Neural progenitor cell (in vitro differentiated cells): ENCODE data around the gene PAFAH2. TPM values are rescaled to one million over a fixed set of nuclear protein-coding genes. Genes with fewer than 3 reads are reported as not detected.

Experiments used
- DNase-seq: peaks from one replicate; pipeline ENCODE4 v3.0.0-alpha.2; 2016; ENCODE audit warnings: low spot score
- H2AFZ ChIP-seq: fragments of 200-600 bp; sonication (generic); replicated peaks from 2 replicates; pipeline ENCODE4 v1.6.1; 2016; ENCODE audit warnings: antibody characterized with exemption
- H3F3A ChIP-seq: fragments of 200-600 bp; sonication (generic); 2 replicates; pipeline ENCODE4 v1.6.1; 2016; ENCODE audit warnings: antibody characterized with exemption, low read depth
- H3K27ac ChIP-seq: fragments of 200-600 bp; sonication (generic); 2 replicates; pipeline ENCODE4 v1.5.1; 2016; ENCODE audit warnings: mild to moderate bottlenecking
- H3K27me3 ChIP-seq: fragments of 200-600 bp; sonication (generic); 2 replicates; pipeline ENCODE4 v1.6.1; 2016; ENCODE audit warnings: mild to moderate bottlenecking, moderate library complexity
- H3K36me3 ChIP-seq: fragments of 200-600 bp; sonication (generic); 2 replicates; pipeline ENCODE4 v1.5.1; 2016
- H3K4me1 ChIP-seq: fragments of 200-600 bp; sonication (generic); 2 replicates; pipeline ENCODE4 v1.6.1; 2016; ENCODE audit warnings: mixed run types
- H3K4me2 ChIP-seq: fragments of 200-600 bp; sonication (generic); 2 replicates; pipeline ENCODE4 v1.6.1; 2016
- H3K4me3 ChIP-seq: fragments of 200-600 bp; sonication (generic); 2 replicates; pipeline ENCODE4 v1.5.1; 2016
- H3K79me2 ChIP-seq: fragments of 200-600 bp; sonication (generic); 2 replicates; pipeline ENCODE4 v1.6.1; 2016; ENCODE audit warnings: low read depth
- H3K9ac ChIP-seq: fragments of 200-600 bp; sonication (generic); 2 replicates; pipeline ENCODE4 v1.6.1; 2016
- H3K9me3 ChIP-seq: fragments of 200-600 bp; sonication (generic); 2 replicates; pipeline ENCODE4 v1.5.1; 2016; ENCODE audit warnings: low read depth
- H4K20me1 ChIP-seq: fragments of 200-600 bp; sonication (generic); 2 replicates; pipeline ENCODE4 v1.6.1; 2016; ENCODE audit warnings: low read depth
- H3K27ac Mint-ChIP-seq: 3 replicates; pipeline ENCODE4 v1.8.0; 2021; ENCODE audit warnings: mixed read lengths
- H3K27me3 Mint-ChIP-seq: 2 replicates; pipeline ENCODE4 v1.8.0; 2022; ENCODE audit warnings: low read depth, mild to moderate bottlenecking, inconsistent platforms, moderate library complexity, mixed read lengths; ENCODE audit not compliant: insufficient read depth
- H3K36me3 Mint-ChIP-seq: 3 replicates; pipeline ENCODE4 v1.8.0; 2021; ENCODE audit warnings: mixed read lengths
- H3K4me1 Mint-ChIP-seq: 3 replicates; pipeline ENCODE4 v1.8.0; 2021; ENCODE audit warnings: mixed read lengths
- H3K4me3 Mint-ChIP-seq: 3 replicates; pipeline ENCODE4 v1.8.0; 2021; ENCODE audit warnings: mild to moderate bottlenecking, moderate library complexity, mixed read lengths
- H3K9me3 Mint-ChIP-seq: 3 replicates; pipeline ENCODE4 v1.8.0; 2020; ENCODE audit warnings: mixed read lengths
- CTCF ChIP-seq: fragments of 200-600 bp; sonication (generic); IDR thresholded peaks from 2 replicates; pipeline ENCODE4 v1.5.1; 2017; ENCODE audit warnings: antibody characterized with exemption, mild to moderate bottlenecking
- EZH2 ChIP-seq: fragments of 200-600 bp; sonication (generic); IDR thresholded peaks from 2 replicates; pipeline ENCODE4 v1.6.1; 2017; ENCODE audit warnings: antibody characterized with exemption, mild to moderate bottlenecking, moderate library complexity
- EZH2phosphoT487 ChIP-seq: fragments of 200-600 bp; sonication (generic); IDR thresholded peaks from 2 replicates; pipeline ENCODE4 v1.6.1; 2017; ENCODE audit warnings: antibody characterized with exemption
- total RNA-seq: library from RNA; depleted of rRNA; stranded (reverse); fragments of >200 nt; gene quantifications from 2 replicates; pipeline ENCODE4 v1.2.3, GENCODE V29; 2015; ENCODE audit warnings: low replicate concordance

The PAFAH2 gene
- total RNA-seq, 1 donor from 2014 or later: 18.2 TPM

- no peak overlapping the region for H3K9ac ChIP-seq
- H3K36me3 Mint-ChIP-seq: peaks cover 30% of the 10 kb centered on the region
- TF ChIP-seq EZH2: no peak
- TF ChIP-seq EZH2phosphoT487: no peak
- no peak for TF ChIP-seq CTCF
- no peaks in the 10 kb centered on the region for H3K27me3 ChIP-seq
- peaks cover 13% of the 10 kb centered on the region for H3K4me1 Mint-ChIP-seq
- H3K27me3 Mint-ChIP-seq: no peaks in the 10 kb centered on the region
- no peaks in the 10 kb centered on the region for H3K79me2 ChIP-seq
- no peak for DNase-seq
- H3K4me2 ChIP-seq: no peak overlapping the region
- no peak overlapping the region for H3K4me3 ChIP-seq
- H3K27ac Mint-ChIP-seq: no peak overlapping the region
- no peaks in the 10 kb centered on the region for H3K9me3 ChIP-seq
- no peak overlapping the region for H2AFZ ChIP-seq
- H3K27ac ChIP-seq: no peak overlapping the region
- peaks cover 10% of the 10 kb centered on the region for H3K36me3 ChIP-seq
- H3F3A ChIP-seq: no peaks in the 10 kb centered on the region
- H3K4me3 Mint-ChIP-seq: no peak overlapping the region
- peaks cover 5% of the 10 kb centered on the region for H3K9me3 Mint-ChIP-seq
- no peaks in the 10 kb centered on the region for H4K20me1 ChIP-seq
- H3K4me1 ChIP-seq: no peaks in the 10 kb centered on the region
Observed at GRCh38 chr1:25955553-25955952, 42.3 kb downstream of the PAFAH2 start.

- DNase-seq: no peak
- H3K36me3 ChIP-seq: no peaks in the 10 kb centered on the region
- peaks cover 13% of the 10 kb centered on the region for H3K4me1 Mint-ChIP-seq
- no peaks in the 10 kb centered on the region for H3K4me1 ChIP-seq
- H3K36me3 Mint-ChIP-seq: peaks cover 19% of the 10 kb centered on the region
- no peak overlapping the region for H3K27ac ChIP-seq
- H3K9me3 Mint-ChIP-seq: peaks cover 5% of the 10 kb centered on the region
- TF ChIP-seq CTCF (no peak), EZH2phosphoT487 (no peak), EZH2 (no peak)
- H3K9ac ChIP-seq: no peak overlapping the region
- no peak overlapping the region for H3K27ac Mint-ChIP-seq
- no peaks in the 10 kb centered on the region for H3K27me3 ChIP-seq
- no peaks in the 10 kb centered on the region for H3K27me3 Mint-ChIP-seq
- H2AFZ ChIP-seq: no peak overlapping the region
- H4K20me1 ChIP-seq: no peaks in the 10 kb centered on the region
- H3K4me3 ChIP-seq: no peak overlapping the region
- no peak overlapping the region for H3K4me2 ChIP-seq
- no peak overlapping the region for H3K4me3 Mint-ChIP-seq
- no peaks in the 10 kb centered on the region for H3K79me2 ChIP-seq
- no peaks in the 10 kb centered on the region for H3F3A ChIP-seq
- H3K9me3 ChIP-seq: no peaks in the 10 kb centered on the region
Observed at GRCh38 chr1:25954282-25954938, 43.5 kb downstream of the PAFAH2 start.

GRCh38 chr1:25952841-25953401 is 44.9 kb downstream of the PAFAH2 start:
- DNase-seq: no peak
- Histone ChIP-seq H3K9me3 (no peaks in the 10 kb centered on the region), H3F3A (no peaks in the 10 kb centered on the region), H3K9ac (no peak overlapping the region), H2AFZ (no peak overlapping the region), H3K4me2 (no peak overlapping the region), H3K4me1 (no peaks in the 10 kb centered on the region), H3K79me2 (no peaks in the 10 kb centered on the region), H4K20me1 (no peaks in the 10 kb centered on the region), H3K4me3 (no peak overlapping the region), H3K27me3 (no peaks in the 10 kb centered on the region), H3K27ac (no peak overlapping the region), H3K36me3 (no peaks in the 10 kb centered on the region)
- H3K36me3 Mint-ChIP-seq: peaks cover 8% of the 10 kb centered on the region
- peaks cover 5% of the 10 kb centered on the region for H3K9me3 Mint-ChIP-seq
- peak overlapping the region; percentile 17 for H3K27ac Mint-ChIP-seq
- no peak for TF ChIP-seq CTCF
- TF ChIP-seq EZH2phosphoT487: no peak
- TF ChIP-seq EZH2: no peak
- H3K27me3 Mint-ChIP-seq: no peaks in the 10 kb centered on the region
- peaks cover 13% of the 10 kb centered on the region for H3K4me1 Mint-ChIP-seq
- no peak overlapping the region for H3K4me3 Mint-ChIP-seq
